Measurements from ENCODE around the gene SERPINC1.
A peak's percentile ranks its signal among the peaks of the same experiment; 100 is the strongest.

DNA sequence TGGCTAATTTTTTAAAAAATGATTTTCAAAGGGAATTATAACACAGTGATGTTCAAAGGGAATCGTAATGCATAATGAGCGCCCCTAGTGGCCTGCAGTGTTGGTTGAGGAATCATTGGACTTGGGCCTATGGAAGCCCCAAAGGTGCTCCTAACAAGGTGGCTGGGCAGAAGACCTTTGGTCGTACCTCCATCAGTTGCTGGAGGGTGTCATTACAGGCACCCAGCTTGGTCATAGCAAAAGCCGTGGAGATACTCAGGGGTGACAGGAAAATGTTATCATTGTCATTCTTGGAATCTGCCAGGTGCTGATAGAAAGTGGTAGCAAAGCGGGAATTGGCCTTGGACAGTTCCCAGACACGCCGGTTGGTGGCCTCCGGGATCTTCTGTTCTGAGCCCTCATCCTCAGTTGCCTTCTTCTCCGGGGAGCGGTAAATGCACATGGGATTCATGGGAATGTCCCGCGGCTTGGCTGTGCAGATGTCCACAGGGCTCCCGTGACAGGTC is 2.7 kb downstream of the SERPINC1 start:
- TF ChIP-seq, protein P1, sequence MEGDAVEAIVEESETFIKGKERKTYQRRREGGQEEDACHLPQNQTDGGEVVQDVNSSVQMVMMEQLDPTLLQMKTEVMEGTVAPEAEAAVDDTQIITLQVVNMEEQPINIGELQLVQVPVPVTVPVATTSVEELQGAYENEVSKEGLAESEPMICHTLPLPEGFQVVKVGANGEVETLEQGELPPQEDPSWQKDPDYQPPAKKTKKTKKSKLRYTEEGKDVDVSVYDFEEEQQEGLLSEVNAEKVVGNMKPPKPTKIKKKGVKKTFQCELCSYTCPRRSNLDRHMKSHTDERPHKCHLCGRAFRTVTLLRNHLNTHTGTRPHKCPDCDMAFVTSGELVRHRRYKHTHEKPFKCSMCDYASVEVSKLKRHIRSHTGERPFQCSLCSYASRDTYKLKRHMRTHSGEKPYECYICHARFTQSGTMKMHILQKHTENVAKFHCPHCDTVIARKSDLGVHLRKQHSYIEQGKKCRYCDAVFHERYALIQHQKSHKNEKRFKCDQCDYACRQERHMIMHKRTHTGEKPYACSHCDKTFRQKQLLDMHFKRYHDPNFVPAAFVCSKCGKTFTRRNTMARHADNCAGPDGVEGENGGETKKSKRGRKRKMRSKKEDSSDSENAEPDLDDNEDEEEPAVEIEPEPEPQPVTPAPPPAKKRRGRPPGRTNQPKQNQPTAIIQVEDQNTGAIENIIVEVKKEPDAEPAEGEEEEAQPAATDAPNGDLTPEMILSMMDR (conservative IDR thresholded peaks at IDR 0.05 in 1 of 2, IDR thresholded peaks at IDR 0.05 in 1 of 2; ENCODE audit: extremely low read depth in 1 of 2, insufficient read depth in 1 of 2, low read depth in 1 of 2, low read length in 2 of 2): peak; percentile 70 to 93
- TF ChIP-seq EZH2 (IDR thresholded peaks at IDR 0.05; ENCODE audit: borderline replicate concordance, low read length): no peak

All from mammary epithelial cell (primary cell).